ENCODE data around the gene P2RX6. TPM values are rescaled to one million over a fixed set of nuclear protein-coding genes. Genes with fewer than 3 reads are reported as not detected.

The P2RX6 gene
- total RNA-seq, 2 experiments from 2014 or later: 0.27 TPM

- ChIA-PET CTCF (no interaction called here), POLR2A (interaction anchor here (0.6 kb wide), 1 partner anchor 60 kb away, joined by 8 read pairs; no protein-coding TSS in a partner anchor)
- no peaks in the 10 kb centered on the region for H3K36me3 Mint-ChIP-seq (ENCODE audit: low read depth)
- no peak overlapping the region for H3K4me3 Mint-ChIP-seq
- no peak overlapping the region for H3K27ac Mint-ChIP-seq
- H3K9me3 Mint-ChIP-seq: no peaks in the 10 kb centered on the region
- H3K27me3 Mint-ChIP-seq: peaks cover 4% of the 10 kb centered on the region
- DNase-seq: no peak
- H3K4me1 Mint-ChIP-seq: peaks cover 16% of the 10 kb centered on the region
Measured at GRCh38 chr22:21015466-21016006, 571 bp downstream of the P2RX6 start.

- CTCF ChIA-PET: no interaction called here
- H3K9me3 Mint-ChIP-seq: no peaks in the 10 kb centered on the region
- DNase-seq: no peak
- peaks cover 16% of the 10 kb centered on the region for H3K4me1 Mint-ChIP-seq
- no peak overlapping the region for H3K4me3 Mint-ChIP-seq
- no peak overlapping the region for H3K27ac Mint-ChIP-seq
- no peaks in the 10 kb centered on the region for H3K36me3 Mint-ChIP-seq (ENCODE audit: low read depth)
- POLR2A ChIA-PET: no interaction called here
- H3K27me3 Mint-ChIP-seq: peaks cover 4% of the 10 kb centered on the region
Measured at GRCh38 chr22:21016644-21017420, 1.9 kb downstream of the P2RX6 start.

- ChIA-PET POLR2A (no interaction called here), CTCF (interaction anchor here (1.6 kb wide), 1 partner anchor 23 kb away, joined by 3 read pairs; no protein-coding TSS in a partner anchor)
- Mint-ChIP-seq H3K4me1 (peaks cover 16% of the 10 kb centered on the region), H3K4me3 (no peak overlapping the region), H3K9me3 (no peaks in the 10 kb centered on the region), H3K36me3 (ENCODE audit: low read depth) (no peaks in the 10 kb centered on the region), H3K27ac (no peak overlapping the region), H3K27me3 (peaks cover 4% of the 10 kb centered on the region)
- DNase-seq: no peak
Measured at GRCh38 chr22:21018314-21018713, 3.3 kb downstream of the P2RX6 start.

- POLR2A ChIA-PET: no interaction called here
- DNase-seq: peak; percentile 43
- Mint-ChIP-seq H3K27me3 (peaks cover 4% of the 10 kb centered on the region), H3K27ac (no peak overlapping the region), H3K4me3 (no peak overlapping the region), H3K4me1 (peaks cover 15% of the 10 kb centered on the region), H3K9me3 (peaks cover 2% of the 10 kb centered on the region), H3K36me3 (ENCODE audit: low read depth) (no peaks in the 10 kb centered on the region)
- CTCF ChIA-PET: interaction anchor here (0.7 to 1.1 kb wide), 4 partner anchors 16 to 556 kb away, joined by 3 read pairs; partner anchors contain the start of gene LZTR1
Measured at GRCh38 chr22:21020802-21021429, 6.0 kb downstream of the P2RX6 start.

GRCh38 chr22:21022507-21022906 is 7.5 kb downstream of the P2RX6 start:
- H3K36me3 Mint-ChIP-seq (ENCODE audit: low read depth): no peaks in the 10 kb centered on the region
- peaks cover 2% of the 10 kb centered on the region for H3K9me3 Mint-ChIP-seq
- no peak for DNase-seq
- H3K27me3 Mint-ChIP-seq: no peaks in the 10 kb centered on the region
- ChIA-PET POLR2A (no interaction called here), CTCF (interaction anchor here (0.6 kb wide), 1 partner anchor 21 kb away, joined by 4 read pairs; no protein-coding TSS in a partner anchor)
- no peak overlapping the region for H3K4me3 Mint-ChIP-seq
- peaks cover 18% of the 10 kb centered on the region for H3K4me1 Mint-ChIP-seq
- H3K27ac Mint-ChIP-seq: no peak overlapping the region

- no peaks in the 10 kb centered on the region for H3K27me3 Mint-ChIP-seq
- ChIA-PET POLR2A (no interaction called here), CTCF (interaction anchor here (0.7 to 1.0 kb wide), 2 partner anchors 21 to 24 kb away, joined by 3 to 4 read pairs; partner anchors contain the start of gene THAP7)
- no peak overlapping the region for H3K27ac Mint-ChIP-seq
- no peak overlapping the region for H3K4me3 Mint-ChIP-seq
- DNase-seq: no peak
- H3K9me3 Mint-ChIP-seq: peaks cover 2% of the 10 kb centered on the region
- H3K36me3 Mint-ChIP-seq (ENCODE audit: low read depth): no peaks in the 10 kb centered on the region
- peaks cover 18% of the 10 kb centered on the region for H3K4me1 Mint-ChIP-seq
Measured at GRCh38 chr22:21022955-21023614, 8.1 kb downstream of the P2RX6 start.

GRCh38 chr22:21025266-21025665 is 10.3 kb downstream of the P2RX6 start:
- Mint-ChIP-seq H3K27ac (peak overlapping the region; percentile 85), H3K9me3 (peaks cover 2% of the 10 kb centered on the region), H3K36me3 (ENCODE audit: low read depth) (no peaks in the 10 kb centered on the region), H3K4me3 (no peak overlapping the region), H3K27me3 (no peaks in the 10 kb centered on the region), H3K4me1 (peaks cover 18% of the 10 kb centered on the region)
- DNase-seq: peak; percentile 56
- POLR2A ChIA-PET: no interaction called here
- CTCF ChIA-PET: no interaction called here

GRCh38 chr22:21025763-21026755 is 11.1 kb downstream of the P2RX6 start:
- H3K4me1 Mint-ChIP-seq: peaks cover 18% of the 10 kb centered on the region
- no peak overlapping the region for H3K4me3 Mint-ChIP-seq
- no peak for DNase-seq
- H3K9me3 Mint-ChIP-seq: peaks cover 2% of the 10 kb centered on the region
- H3K36me3 Mint-ChIP-seq (ENCODE audit: low read depth): no peaks in the 10 kb centered on the region
- H3K27ac Mint-ChIP-seq: peak overlapping the region; percentile 57
- H3K27me3 Mint-ChIP-seq: peaks cover 6% of the 10 kb centered on the region
- ChIA-PET POLR2A (no interaction called here), CTCF (no interaction called here)

GRCh38 chr22:21026783-21027692 is 12.1 kb downstream of the P2RX6 start:
- Mint-ChIP-seq H3K4me3 (no peak overlapping the region), H3K4me1 (peaks cover 18% of the 10 kb centered on the region), H3K9me3 (peaks cover 2% of the 10 kb centered on the region), H3K27ac (no peak overlapping the region), H3K27me3 (peaks cover 11% of the 10 kb centered on the region), H3K36me3 (ENCODE audit: low read depth) (no peaks in the 10 kb centered on the region)
- POLR2A ChIA-PET: no interaction called here
- CTCF ChIA-PET: interaction anchor here (1.7 kb wide), 1 partner anchor 13 kb away, joined by 3 read pairs; the partner anchor contains the start of gene P2RX6
- no peak for DNase-seq

- POLR2A ChIA-PET: no interaction called here
Measured at GRCh38 chr22:21028277-21029251, 13.6 kb downstream of the P2RX6 start.

More at GRCh38 chr22:21028277-21029251, 13.6 kb downstream of the P2RX6 start:
- H3K9me3 Mint-ChIP-seq: peaks cover 2% of the 10 kb centered on the region
- DNase-seq: no peak
- H3K27me3 Mint-ChIP-seq: peaks cover 14% of the 10 kb centered on the region
- CTCF ChIA-PET: interaction anchor here (1.7 kb wide), 1 partner anchor 14 kb away, joined by 3 read pairs; the partner anchor contains the start of gene P2RX6
- H3K4me3 Mint-ChIP-seq: no peak overlapping the region
- H3K4me1 Mint-ChIP-seq: peaks cover 17% of the 10 kb centered on the region
- H3K27ac Mint-ChIP-seq: no peak overlapping the region
- no peaks in the 10 kb centered on the region for H3K36me3 Mint-ChIP-seq (ENCODE audit: low read depth)

All from activated CD4-positive, alpha-beta T cell treated with anti-CD3 and anti-CD28 coated beads, Interleukin-2, amount 10 ng/mL, durations not matched to agents 7 days and 5 days (primary cell).